ENCODE results near the gene FGF7.

- TF ChIP-seq, protein P1, sequence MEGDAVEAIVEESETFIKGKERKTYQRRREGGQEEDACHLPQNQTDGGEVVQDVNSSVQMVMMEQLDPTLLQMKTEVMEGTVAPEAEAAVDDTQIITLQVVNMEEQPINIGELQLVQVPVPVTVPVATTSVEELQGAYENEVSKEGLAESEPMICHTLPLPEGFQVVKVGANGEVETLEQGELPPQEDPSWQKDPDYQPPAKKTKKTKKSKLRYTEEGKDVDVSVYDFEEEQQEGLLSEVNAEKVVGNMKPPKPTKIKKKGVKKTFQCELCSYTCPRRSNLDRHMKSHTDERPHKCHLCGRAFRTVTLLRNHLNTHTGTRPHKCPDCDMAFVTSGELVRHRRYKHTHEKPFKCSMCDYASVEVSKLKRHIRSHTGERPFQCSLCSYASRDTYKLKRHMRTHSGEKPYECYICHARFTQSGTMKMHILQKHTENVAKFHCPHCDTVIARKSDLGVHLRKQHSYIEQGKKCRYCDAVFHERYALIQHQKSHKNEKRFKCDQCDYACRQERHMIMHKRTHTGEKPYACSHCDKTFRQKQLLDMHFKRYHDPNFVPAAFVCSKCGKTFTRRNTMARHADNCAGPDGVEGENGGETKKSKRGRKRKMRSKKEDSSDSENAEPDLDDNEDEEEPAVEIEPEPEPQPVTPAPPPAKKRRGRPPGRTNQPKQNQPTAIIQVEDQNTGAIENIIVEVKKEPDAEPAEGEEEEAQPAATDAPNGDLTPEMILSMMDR (IDR thresholded peaks at IDR 0.05): no peak
- no peak for TF ChIP-seq EP300 (IDR thresholded peaks at IDR 0.05)
- TF ChIP-seq POLR2AphosphoS5 (IDR thresholded peaks at IDR 0.05): no peak
- TF ChIP-seq POLR2A (IDR thresholded peaks at IDR 0.05): no peak
These were observed 1.9 kb downstream of the FGF7 start for GRCh38 chr15:49424954-49425353.
